ENCODE data around the gene TTF1. TPM values are rescaled to one million over a fixed set of nuclear protein-coding genes. Genes with fewer than 3 reads are reported as not detected.

The TTF1 gene
- total and polyA plus RNA-seq, 2 of the 13 experiments (the other 11 are each of a cell fraction or from before 2014, with no cell fraction given), result 3.4 to 9.8 TPM

DNA sequence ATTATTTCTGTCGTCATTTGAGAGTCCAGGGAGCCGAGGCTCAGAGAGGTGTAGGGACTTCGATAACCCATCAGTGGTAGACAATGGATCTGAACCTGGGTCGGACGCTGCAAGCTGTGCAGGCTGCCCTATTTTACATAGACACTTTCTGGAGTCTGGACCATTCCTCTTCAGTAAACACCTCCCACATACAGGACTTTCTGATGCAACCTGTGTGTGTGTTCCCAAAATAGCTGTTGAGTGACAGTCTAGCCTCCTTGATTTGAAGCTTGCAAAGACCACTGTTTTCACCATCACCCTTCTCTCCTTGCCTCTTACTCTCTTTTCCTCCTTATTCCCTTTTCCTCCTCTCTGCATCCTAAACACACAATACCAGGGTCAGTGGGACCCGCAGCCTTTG is 34.1 kb upstream of the TTF1 start (continued):
- no peak for TF ChIP-seq ZNF274 (CRISPR knock-in tag; IDR thresholded peaks at IDR 0.05)
- TF ChIP-seq ZFP1 (CRISPR knock-in tag; IDR thresholded peaks at IDR 0.05), result no peak
- TF ChIP-seq, protein P1, sequence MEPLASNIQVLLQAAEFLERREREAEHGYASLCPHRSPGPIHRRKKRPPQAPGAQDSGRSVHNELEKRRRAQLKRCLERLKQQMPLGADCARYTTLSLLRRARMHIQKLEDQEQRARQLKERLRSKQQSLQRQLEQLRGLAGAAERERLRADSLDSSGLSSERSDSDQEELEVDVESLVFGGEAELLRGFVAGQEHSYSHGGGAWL (CRISPR knock-in tag; IDR thresholded peaks at IDR 0.05), result no peak
- TF ChIP-seq ZZZ3 (CRISPR knock-in tag; IDR thresholded peaks at IDR 0.05; ENCODE audit: borderline replicate concordance), result no peak

DNA sequence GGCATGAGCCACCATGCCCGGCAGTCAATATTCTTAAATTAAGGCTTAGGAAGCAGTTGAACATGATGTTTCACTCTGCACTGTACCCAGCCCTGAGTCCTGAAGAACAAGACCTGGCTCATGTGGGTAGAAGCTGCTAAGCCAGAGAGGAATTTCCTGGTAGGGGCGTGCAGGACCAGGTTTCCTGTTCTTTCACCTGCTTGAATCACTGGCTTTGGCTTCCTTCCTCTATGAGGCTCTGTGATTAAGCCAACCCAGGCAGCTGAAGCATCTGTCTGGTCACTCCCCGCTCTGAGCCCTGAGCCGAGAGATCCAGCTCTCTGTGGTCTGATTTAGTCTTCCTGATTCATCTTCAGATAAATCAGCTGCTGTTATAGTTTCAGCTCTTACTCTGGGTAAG is 32.5 kb upstream of the TTF1 start:
- CTCF ChIA-PET (ENCODE audit: low intra/inter-chr PET ratio, low total read pairs), result no interaction called here
- FAIRE-seq (no peak), DNase-seq (ENCODE audit: low spot score) (no peak), ATAC-seq (no peak)
- no peak overlapping the region for H3K9ac ChIP-seq (ENCODE audit: insufficient read depth, low read depth, low read length)
- peaks cover 1 to 62% of the 10 kb centered on the region in 2 experiments; a peak in 3 of 5 replicates for H3K27me3 ChIP-seq (ENCODE audit: control insufficient read depth in 1 of 2, insufficient read depth in 2 of 2, low read length in 2 of 2)
- in situ Hi-C loops (cut with HindIII; ENCODE audit: extremely low pct_ligation_motif_present, low pct_unique_long_range_greater_than_20kb), result no loop called here
- H3K27ac ChIP-seq (ENCODE audit: extremely low read length, insufficient read depth, low read length), result no peak overlapping the region
- intact Hi-C loops (cut with micrococcal nuclease; ENCODE audit: unreplicated experiment), result no loop called here
- BruUV-seq (replicated peaks), result no TSS peak
- no peak overlapping the region for H2AFZ ChIP-seq (ENCODE audit: low read length)
- POLR2A ChIA-PET, result no interaction called here
- H3K36me3 ChIP-seq (replicated peaks in 1 of 2; ENCODE audit: control insufficient read depth in 1 of 2, insufficient read depth in 2 of 2, low read length in 2 of 2), result no peaks in the 10 kb centered on the region
- H3K9me3 ChIP-seq (ENCODE audit: low read length), result no peaks in the 10 kb centered on the region
- no peak for TF ChIP-seq ZNF674 (CRISPR knock-in tag; IDR thresholded peaks at IDR 0.05; ENCODE audit: low read depth)
- no peak for TF ChIP-seq HNF4G (IDR thresholded peaks at IDR 0.05; ENCODE audit: borderline replicate concordance, low read depth, low read length)
- TF ChIP-seq HNF4G (CRISPR knock-in tag; IDR thresholded peaks at IDR 0.05; ENCODE audit: borderline replicate concordance, low read depth), result no peak
- TF ChIP-seq, protein P2, sequence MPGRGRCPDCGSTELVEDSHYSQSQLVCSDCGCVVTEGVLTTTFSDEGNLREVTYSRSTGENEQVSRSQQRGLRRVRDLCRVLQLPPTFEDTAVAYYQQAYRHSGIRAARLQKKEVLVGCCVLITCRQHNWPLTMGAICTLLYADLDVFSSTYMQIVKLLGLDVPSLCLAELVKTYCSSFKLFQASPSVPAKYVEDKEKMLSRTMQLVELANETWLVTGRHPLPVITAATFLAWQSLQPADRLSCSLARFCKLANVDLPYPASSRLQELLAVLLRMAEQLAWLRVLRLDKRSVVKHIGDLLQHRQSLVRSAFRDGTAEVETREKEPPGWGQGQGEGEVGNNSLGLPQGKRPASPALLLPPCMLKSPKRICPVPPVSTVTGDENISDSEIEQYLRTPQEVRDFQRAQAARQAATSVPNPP (CRISPR knock-in tag; IDR thresholded peaks at IDR 0.05), result no peak
- TF ChIP-seq, protein P3, sequence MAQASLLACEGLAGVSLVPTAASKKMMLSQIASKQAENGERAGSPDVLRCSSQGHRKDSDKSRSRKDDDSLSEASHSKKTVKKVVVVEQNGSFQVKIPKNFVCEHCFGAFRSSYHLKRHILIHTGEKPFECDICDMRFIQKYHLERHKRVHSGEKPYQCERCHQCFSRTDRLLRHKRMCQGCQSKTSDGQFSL (CRISPR knock-in tag; IDR thresholded peaks at IDR 0.05), result no peak
- TF ChIP-seq, protein P4, sequence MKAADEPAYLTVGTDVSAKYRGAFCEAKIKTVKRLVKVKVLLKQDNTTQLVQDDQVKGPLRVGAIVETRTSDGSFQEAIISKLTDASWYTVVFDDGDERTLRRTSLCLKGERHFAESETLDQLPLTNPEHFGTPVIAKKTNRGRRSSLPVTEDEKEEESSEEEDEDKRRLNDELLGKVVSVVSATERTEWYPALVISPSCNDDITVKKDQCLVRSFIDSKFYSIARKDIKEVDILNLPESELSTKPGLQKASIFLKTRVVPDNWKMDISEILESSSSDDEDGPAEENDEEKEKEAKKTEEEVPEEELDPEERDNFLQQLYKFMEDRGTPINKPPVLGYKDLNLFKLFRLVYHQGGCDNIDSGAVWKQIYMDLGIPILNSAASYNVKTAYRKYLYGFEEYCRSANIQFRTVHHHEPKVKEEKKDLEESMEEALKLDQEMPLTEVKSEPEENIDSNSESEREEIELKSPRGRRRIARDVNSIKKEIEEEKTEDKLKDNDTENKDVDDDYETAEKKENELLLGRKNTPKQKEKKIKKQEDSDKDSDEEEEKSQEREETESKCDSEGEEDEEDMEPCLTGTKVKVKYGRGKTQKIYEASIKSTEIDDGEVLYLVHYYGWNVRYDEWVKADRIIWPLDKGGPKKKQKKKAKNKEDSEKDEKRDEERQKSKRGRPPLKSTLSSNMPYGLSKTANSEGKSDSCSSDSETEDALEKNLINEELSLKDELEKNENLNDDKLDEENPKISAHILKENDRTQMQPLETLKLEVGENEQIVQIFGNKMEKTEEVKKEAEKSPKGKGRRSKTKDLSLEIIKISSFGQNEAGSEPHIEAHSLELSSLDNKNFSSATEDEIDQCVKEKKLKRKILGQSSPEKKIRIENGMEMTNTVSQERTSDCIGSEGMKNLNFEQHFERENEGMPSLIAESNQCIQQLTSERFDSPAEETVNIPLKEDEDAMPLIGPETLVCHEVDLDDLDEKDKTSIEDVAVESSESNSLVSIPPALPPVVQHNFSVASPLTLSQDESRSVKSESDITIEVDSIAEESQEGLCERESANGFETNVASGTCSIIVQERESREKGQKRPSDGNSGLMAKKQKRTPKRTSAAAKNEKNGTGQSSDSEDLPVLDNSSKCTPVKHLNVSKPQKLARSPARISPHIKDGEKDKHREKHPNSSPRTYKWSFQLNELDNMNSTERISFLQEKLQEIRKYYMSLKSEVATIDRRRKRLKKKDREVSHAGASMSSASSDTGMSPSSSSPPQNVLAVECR (CRISPR knock-in tag; IDR thresholded peaks at IDR 0.05; ENCODE audit: borderline replicate concordance), result no peak
- no peak for TF ChIP-seq ZNF24 (IDR thresholded peaks at IDR 0.05)
- no peak for TF ChIP-seq TOE1 (CRISPR knock-in tag; IDR thresholded peaks at IDR 0.05)
- TF ChIP-seq RARA (CRISPR knock-in tag; IDR thresholded peaks at IDR 0.05), result no peak
- no peak for TF ChIP-seq HNRNPL (IDR thresholded peaks at IDR 0.05; ENCODE audit: low read depth, low read length)
- TF ChIP-seq ZNF224 (CRISPR knock-in tag; IDR thresholded peaks at IDR 0.05), result no peak
- TF ChIP-seq MED13 (CRISPR knock-in tag; IDR thresholded peaks at IDR 0.05), result no peak
- no peak for TF ChIP-seq SPEN (CRISPR knock-in tag; IDR thresholded peaks at IDR 0.05; ENCODE audit: low read depth)
- no peak for TF ChIP-seq PAWR (CRISPR knock-in tag; IDR thresholded peaks at IDR 0.05; ENCODE audit: borderline replicate concordance)
- no peak overlapping the region for H3K4me3 ChIP-seq (replicated peaks in 1 of 3; ENCODE audit: insufficient read depth in 1 of 3, low read depth in 2 of 3, low read length in 3 of 3)
- no peaks in the 10 kb centered on the region for H3K79me2 ChIP-seq (ENCODE audit: insufficient read depth, low read length)
- no peak overlapping the region for H3K4me2 ChIP-seq (ENCODE audit: low read depth, low read length)
- 0% methylated on average over 3 of the region's 4 CpGs for WGBS (ENCODE audit: low lambda C conversion rate)
- peaks cover 7% of the 10 kb centered on the region for H3K4me1 ChIP-seq (ENCODE audit: insufficient read depth, low read length)
- no peaks in the 10 kb centered on the region for H4K20me1 ChIP-seq (ENCODE audit: insufficient read depth, low read length)

All from HepG2 (cell line).